GM20000 (cell line): ENCODE data around the gene RRAD.

Experiments
- DNase-seq: peaks from one replicate; pipeline ENCODE4 v3.0.0; 2012; ENCODE audit warnings: low spot score
- TF ChIP-seq, protein P1 (sequence below): IDR thresholded peaks from 2 replicates; pipeline ENCODE4 v1.5.1; 2012; ENCODE audit warnings: mild to moderate bottlenecking, control low read depth; ENCODE audit errors: extremely low read depth, missing control alignments

RRAD gene

DNA sequence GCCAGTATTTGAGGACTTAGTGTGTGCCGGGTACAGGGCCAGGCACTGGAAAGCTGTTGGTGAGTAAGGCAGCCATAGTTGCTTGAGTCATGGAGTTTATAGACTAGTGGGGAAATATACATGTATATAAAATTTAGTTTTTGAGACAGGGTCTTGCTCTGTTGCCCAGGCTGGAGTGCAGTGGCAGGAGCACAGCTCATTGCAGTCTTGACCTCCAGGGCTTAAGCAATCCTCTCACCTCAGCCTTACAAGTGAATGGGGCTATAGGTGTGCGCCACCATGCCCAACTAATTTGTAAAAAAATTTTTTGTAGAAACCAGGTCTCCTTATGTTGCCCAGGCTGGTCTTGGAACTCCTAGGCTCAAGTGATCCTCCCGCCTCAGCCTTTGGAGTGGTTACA, 42.6 kb downstream of the RRAD start:
- TF ChIP-seq, protein P1, sequence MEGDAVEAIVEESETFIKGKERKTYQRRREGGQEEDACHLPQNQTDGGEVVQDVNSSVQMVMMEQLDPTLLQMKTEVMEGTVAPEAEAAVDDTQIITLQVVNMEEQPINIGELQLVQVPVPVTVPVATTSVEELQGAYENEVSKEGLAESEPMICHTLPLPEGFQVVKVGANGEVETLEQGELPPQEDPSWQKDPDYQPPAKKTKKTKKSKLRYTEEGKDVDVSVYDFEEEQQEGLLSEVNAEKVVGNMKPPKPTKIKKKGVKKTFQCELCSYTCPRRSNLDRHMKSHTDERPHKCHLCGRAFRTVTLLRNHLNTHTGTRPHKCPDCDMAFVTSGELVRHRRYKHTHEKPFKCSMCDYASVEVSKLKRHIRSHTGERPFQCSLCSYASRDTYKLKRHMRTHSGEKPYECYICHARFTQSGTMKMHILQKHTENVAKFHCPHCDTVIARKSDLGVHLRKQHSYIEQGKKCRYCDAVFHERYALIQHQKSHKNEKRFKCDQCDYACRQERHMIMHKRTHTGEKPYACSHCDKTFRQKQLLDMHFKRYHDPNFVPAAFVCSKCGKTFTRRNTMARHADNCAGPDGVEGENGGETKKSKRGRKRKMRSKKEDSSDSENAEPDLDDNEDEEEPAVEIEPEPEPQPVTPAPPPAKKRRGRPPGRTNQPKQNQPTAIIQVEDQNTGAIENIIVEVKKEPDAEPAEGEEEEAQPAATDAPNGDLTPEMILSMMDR = no peak
- no peak for DNase-seq

GRCh38 chr16:66881964-66882508, 43.3 kb downstream of the RRAD start:
- TF ChIP-seq, protein P1 = no peak
- DNase-seq = no peak

- DNase-seq = no peak
Observed at GRCh38 chr16:66881560-66881959, 43.8 kb downstream of the RRAD start.

GRCh38 chr16:66881014-66881417, 44.3 kb downstream of the RRAD start:
- TF ChIP-seq, protein P1 = no peak
- DNase-seq = no peak

More at GRCh38 chr16:66881560-66881959, 43.8 kb downstream of the RRAD start:
- TF ChIP-seq, protein P1 = no peak

DNA sequence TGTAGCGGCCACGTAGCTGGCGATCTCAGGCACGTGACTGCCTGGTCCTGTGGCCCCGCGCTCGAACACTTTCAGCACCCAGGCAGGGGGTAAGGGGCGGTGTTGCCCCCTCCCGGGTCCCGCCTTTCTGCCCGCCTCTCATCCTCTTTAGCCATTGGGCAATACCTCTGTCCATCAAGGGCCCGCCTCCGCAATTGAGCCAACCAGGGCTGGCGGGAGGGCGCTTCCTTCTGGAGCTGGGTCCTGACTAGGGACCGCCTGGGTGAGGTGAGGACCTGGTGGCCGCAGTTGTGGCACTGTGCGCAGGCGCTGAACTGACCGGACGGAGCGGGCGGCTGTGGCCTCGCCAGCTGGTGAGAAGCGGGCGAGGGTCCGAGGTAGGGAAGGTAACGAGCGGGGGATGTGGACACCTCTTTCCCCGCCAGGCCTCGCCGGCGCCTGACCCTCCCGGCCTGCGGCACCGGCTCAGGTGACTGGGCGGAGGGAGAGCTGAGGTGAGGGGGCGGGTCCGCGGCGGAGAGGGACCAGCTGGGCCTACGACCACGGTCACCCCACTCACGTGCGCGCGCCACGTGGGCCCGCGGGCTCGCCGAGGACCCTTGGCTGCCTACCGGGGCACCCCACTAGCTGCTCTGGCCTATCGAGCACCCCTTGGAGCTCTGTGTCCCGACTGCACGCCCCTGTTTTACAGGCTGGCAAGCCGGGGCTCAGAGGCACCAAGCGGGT, 44.9 kb downstream of the RRAD start, which contains the start of gene PDP2:
PDP2 (plus strand) TSS at position 228 of the 726 bp plus-strand sequence. CDS start 3,770 bp downstream, outside the sequence.
- DNase-seq = peak; percentile 95
- TF ChIP-seq, protein P1 = no peak

DNA sequence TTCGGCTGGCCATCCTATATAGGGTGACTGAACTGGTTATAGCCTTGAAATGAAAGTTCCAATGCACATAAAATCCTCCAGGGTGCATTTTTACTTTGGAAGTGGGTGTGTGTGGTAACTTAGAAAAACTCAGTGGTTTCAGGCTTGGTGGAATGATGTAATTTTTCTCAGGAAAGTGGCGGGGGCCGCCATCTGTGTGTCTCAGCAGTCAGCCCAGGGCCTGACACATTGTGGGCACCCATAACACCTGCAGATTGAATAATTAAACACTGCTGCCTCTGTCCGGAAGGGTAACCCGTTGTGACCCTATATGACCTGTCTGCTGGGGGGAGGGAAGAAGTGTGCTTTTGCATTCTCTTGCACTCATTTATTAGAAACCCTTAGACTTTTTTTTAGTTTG, 47.3 kb downstream of the RRAD start:
- peak; percentile 42 for DNase-seq

More for the DNA sequence above, 47.3 kb downstream of the RRAD start:
- TF ChIP-seq, protein P1 = no peak
